C4-2B (cell line): ENCODE results near the gene GMDS.

Source experiments
- H3K27ac ChIP-seq: fragments of 450-650 bp; 2 replicates; pipeline ENCODE4 v1.5.1; 2017
- CTCF ChIP-seq: fragments of 450-650 bp; conservative IDR thresholded peaks from 2 replicates; pipeline ENCODE4 v1.5.1; 2017; ENCODE audit warnings: mild to moderate bottlenecking
- ZFX ChIP-seq: fragments of 450-650 bp; IDR thresholded peaks from 2 replicates; pipeline ENCODE4 v1.6.1; 2017

Gene GMDS

DNA sequence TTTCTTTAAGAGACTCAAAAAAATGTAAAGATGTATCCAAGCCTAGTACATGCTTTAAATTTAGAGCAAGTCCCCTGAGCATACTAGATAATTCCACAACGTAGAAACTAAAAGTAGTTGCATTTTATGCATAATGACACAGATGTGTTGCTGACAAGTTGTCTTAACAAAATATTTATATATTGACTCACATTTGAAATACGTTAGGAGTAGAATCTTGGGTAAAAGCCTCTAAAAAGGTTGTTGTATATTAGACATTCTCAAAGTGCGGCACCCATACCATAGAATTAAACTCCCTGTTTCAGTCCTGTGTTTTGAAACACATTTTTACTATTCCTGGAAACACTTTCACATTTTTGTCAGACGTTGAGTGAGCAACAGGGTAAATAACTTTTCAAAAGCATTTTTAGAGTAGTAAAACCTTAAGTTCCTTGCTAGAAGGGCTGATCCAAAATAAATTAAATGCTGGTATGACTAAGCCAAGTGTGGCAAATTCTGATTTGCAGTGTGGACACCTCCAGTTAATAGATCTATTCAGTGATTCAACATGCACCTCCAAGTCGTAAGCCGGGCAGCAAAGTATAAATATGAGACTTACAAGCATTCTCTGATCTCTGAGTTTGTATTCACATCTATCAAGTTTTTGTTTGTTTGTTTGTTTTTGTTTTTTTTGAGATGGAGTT lies 97.5 kb downstream of the GMDS start:
- TF ChIP-seq ZFX (no peak), CTCF (no peak)
- no peak overlapping the region for H3K27ac ChIP-seq

- TF ChIP-seq CTCF (no peak), ZFX (no peak)
- H3K27ac ChIP-seq: no peak overlapping the region
These were observed 98.1 kb downstream of the GMDS start for GRCh38 chr6:2147261-2147660.

DNA sequence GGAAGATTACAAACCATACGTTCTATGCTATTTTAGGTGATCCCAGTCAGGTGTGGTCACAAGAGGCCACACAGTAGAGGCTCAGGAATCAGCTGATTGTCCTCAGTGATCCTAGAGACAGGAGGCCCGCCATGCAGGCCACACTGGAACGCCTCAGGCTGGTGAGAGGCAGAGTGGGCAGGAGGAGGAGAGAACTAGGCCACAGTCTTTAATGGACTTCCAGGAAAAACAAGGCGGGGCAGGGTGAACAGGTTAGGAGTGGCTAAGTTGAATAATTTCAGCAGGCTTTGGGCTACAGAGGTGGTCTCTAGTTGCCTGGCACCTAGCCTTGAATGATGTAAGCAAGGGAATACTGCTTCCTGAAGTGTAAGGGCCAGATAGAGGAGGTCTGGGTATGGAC lies 101.2 kb downstream of the GMDS start:
- TF ChIP-seq CTCF: no peak
- no peak for TF ChIP-seq ZFX
- no peak overlapping the region for H3K27ac ChIP-seq

GRCh38 chr6:2141644-2142290 lies 103.6 kb downstream of the GMDS start:
- no peak for TF ChIP-seq CTCF
- TF ChIP-seq ZFX: no peak
- H3K27ac ChIP-seq: no peak overlapping the region

DNA sequence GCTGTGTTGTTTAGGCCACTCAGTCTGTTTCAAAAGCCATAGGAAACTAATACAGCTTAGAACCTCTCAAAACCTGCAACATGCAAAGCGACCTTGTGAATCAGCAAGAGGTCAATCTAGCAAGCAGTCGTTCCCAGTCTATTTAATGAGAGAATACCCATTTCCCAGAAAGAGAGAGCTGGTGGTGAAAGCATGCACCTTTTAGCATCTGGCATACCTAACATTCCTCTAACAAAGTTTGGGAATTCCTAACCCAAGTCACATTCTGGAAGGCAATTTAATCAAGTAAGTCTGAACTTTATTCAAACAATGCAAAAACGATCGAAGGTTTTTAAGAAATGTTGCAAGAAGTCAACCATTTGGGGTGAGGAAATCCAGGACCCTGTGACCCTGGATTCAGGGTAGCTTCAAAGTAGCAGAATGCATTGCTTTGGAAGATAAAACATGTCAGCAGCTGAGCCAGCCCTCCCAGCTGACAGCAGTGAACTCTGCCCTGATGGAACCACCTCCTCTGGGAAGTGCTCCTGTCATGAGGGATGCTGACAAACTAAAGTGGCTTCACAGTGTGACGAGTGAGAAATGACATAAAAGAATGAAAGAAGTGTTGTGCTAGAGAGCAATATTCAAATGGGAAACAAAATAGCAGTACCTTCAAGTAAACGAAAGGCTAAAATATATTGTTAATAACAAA lies 104.8 kb downstream of the GMDS start:
- no peak overlapping the region for H3K27ac ChIP-seq
- no peak for TF ChIP-seq CTCF
- TF ChIP-seq ZFX: no peak

DNA sequence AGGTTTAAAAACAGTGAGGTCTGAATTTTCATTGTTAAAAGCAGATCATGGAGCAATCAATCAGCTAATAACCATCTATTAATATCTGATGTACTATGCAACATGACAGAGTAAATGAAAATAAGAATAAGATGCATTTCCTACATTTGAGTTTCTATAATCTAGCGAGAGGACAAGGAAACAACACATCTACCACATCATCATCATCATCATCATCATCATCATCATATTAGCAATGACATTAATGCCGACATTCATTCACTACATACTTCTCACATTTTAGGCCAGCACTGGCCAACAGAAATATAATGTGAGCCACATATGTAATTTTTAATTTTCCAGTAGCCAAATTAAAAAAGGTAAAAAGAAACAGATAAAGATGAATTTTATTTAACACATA lies 110.0 kb downstream of the GMDS start:
- no peak overlapping the region for H3K27ac ChIP-seq
- no peak for TF ChIP-seq ZFX
- no peak for TF ChIP-seq CTCF

DNA sequence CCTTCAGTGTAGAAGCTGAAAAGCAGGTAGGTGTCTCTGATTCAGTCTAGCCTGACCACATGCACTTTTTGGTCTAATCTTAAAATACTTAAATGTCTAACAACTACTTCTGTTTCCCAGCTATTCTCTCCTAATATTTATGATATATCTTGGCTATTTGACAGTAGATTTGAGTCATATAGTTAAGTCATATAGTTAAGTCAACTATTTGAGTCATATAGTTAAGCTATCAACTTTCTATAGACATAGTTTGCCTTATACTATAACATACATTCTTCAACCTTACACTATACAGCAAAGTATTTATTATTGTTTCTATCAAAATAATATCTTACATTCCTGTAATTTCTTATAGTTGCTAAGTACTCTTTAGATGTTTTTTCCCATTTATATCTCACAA lies 110.9 kb downstream of the GMDS start:
- TF ChIP-seq ZFX: no peak
- TF ChIP-seq CTCF: no peak
- no peak overlapping the region for H3K27ac ChIP-seq
